Measurements from ENCODE around the gene NAV2.

NAV2 gene

GRCh38 chr11:20020716-20021115 lies 308.1 kb downstream of the NAV2 start:
- DNase-seq (ENCODE audit: low spot score): no peak

- no peak for DNase-seq (ENCODE audit: low spot score)
These were observed 308.6 kb downstream of the NAV2 start for GRCh38 chr11:20021212-20021611.

GRCh38 chr11:20021771-20022362 lies 309.2 kb downstream of the NAV2 start:
- no peak for DNase-seq (ENCODE audit: low spot score)

GRCh38 chr11:20022363-20023081 lies 309.9 kb downstream of the NAV2 start:
- DNase-seq (ENCODE audit: low spot score): no peak

- DNase-seq (ENCODE audit: low spot score): no peak
These were observed 310.4 kb downstream of the NAV2 start for GRCh38 chr11:20023082-20023426.

GRCh38 chr11:20024172-20024935 lies 311.7 kb downstream of the NAV2 start:
- DNase-seq (ENCODE audit: low spot score): no peak

- no peak for DNase-seq (ENCODE audit: low spot score)
These were observed 312.7 kb downstream of the NAV2 start for GRCh38 chr11:20025332-20025840.

GRCh38 chr11:20026629-20027555 lies 314.3 kb downstream of the NAV2 start:
- no peak for DNase-seq (ENCODE audit: low spot score)

- DNase-seq (ENCODE audit: low spot score): no peak
These were observed 314.9 kb downstream of the NAV2 start for GRCh38 chr11:20027556-20028013.

- DNase-seq (ENCODE audit: low spot score): no peak
These were observed 316.6 kb downstream of the NAV2 start for GRCh38 chr11:20029193-20029592.

GRCh38 chr11:20030472-20030871 lies 317.8 kb downstream of the NAV2 start:
- no peak for DNase-seq (ENCODE audit: low spot score)

GRCh38 chr11:20031155-20032001 lies 318.7 kb downstream of the NAV2 start:
- peak; percentile 68 for DNase-seq (ENCODE audit: low spot score)

GRCh38 chr11:20032127-20032526 lies 319.5 kb downstream of the NAV2 start:
- DNase-seq (ENCODE audit: low spot score): no peak

- DNase-seq (ENCODE audit: low spot score): no peak
These were observed 320.1 kb downstream of the NAV2 start for GRCh38 chr11:20032577-20033260.

GRCh38 chr11:20033806-20034205 lies 321.2 kb downstream of the NAV2 start:
- DNase-seq (ENCODE audit: low spot score): no peak

GRCh38 chr11:20034941-20035340 lies 322.3 kb downstream of the NAV2 start:
- no peak for DNase-seq (ENCODE audit: low spot score)

- no peak for DNase-seq (ENCODE audit: low spot score)
These were observed 322.7 kb downstream of the NAV2 start for GRCh38 chr11:20035375-20035700.

- DNase-seq (ENCODE audit: low spot score): peak; percentile 93
These were observed 323.3 kb downstream of the NAV2 start for GRCh38 chr11:20035701-20036601.

GRCh38 chr11:20036626-20037335 lies 324.1 kb downstream of the NAV2 start:
- no peak for DNase-seq (ENCODE audit: low spot score)

Data from hepatic stellate cell (primary cell).